SKM-1 treated with dmso at 0.1 percent for 144 hours (cell line): ENCODE results near the gene C1QTNF5.

Experiments used
- DNase-seq: peaks from one replicate; lab custom pipeline; 2025; ENCODE audit not compliant: unreplicated experiment; lab: John Stamatoyannopoulos, UW

C1QTNF5 gene

DNA sequence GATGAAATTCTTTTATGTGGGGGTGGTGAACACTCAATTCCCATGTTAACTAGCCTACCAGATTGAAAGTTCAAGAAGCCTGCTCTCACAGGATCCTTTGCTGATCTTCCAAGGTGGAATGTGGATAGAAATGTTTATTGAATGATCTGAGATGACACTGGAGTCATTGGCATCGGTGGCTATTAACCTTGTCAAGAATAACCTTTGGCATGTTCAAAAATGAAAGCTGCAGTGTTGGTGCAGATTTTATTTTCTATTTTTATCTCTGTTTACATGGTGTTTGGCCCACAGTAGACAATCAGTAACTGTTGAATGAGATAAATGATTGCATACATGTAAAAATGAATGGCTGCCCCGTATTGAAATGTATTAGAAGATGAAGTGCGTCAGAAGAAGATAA lies 42.7 kb downstream of the C1QTNF5 start:
- no peak for DNase-seq

DNA sequence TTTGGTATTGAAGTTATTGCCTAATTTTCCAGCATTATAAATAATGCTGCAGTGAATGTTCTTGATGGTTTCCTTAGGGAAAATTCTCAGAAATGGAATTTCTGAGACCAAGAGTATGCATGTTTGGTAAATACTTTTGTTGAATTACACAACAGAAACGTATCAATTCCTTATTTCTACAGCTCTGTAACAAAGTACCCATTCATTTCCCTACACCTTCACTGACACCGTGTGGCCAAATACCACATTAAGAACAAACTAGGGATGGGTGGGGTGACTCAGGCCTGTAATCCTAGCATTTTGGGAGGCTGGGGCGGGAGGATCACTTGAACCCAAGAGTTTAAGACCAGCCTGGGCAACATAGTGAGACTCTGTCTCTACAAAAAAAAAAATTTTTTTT lies 45.5 kb downstream of the C1QTNF5 start:
- no peak for DNase-seq

DNA sequence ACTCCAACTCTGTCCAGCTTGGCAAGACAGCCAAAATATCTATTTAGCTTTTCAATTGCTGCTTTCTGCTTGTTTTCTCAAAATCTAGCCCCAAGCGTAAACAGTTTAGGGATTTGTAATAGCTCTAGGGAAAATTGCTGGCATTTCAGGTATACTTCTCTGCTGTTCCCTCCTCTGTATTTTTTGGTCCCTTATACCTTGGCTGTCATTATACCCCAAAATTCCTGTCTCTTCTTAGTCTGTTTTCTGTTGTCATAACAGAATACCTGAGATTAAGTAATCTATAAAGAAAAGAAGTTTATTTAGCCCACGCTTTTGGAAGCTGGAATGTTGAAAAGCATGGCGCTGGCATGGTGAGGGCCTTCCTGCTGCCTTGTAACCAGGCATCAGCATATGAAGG lies 47.2 kb downstream of the C1QTNF5 start:
- no peak for DNase-seq

DNA sequence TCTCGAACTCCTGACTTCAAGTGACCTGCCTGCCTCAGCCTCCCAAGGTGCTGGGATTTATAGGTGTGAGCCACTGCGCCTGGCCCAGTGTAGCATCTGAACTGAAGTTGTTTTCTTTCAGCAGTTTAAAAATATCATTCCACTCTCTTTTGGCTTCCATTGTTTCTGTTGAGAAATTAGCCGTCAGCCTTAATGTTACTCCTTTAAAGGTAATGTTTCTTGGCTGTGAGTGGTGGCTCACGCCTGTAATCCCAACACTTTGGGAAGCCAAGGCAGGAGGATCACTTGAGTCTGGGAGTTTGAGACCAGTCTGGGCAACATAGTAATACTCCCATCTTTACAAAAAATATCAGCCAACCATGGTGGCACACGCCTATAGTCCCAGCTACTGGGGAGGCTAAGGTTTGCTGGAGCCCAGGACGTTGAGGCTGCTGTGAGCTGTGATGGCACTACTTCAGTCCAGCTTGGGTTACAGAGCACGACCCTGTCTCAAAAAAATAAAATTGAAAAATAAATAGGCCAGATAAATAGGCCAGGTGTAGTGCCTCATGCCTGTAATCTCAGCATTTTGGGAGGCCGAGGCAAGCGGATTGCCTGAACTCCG lies 49.7 kb downstream of the C1QTNF5 start:
- no peak for DNase-seq
